SK-N-MC (cell line): ENCODE results near the gene TMEM52.
A peak's percentile ranks its signal among the peaks of the same experiment; 100 is the strongest.

ENCODE experiments used
- DNase-seq: peaks from one replicate; pipeline ENCODE4 v3.0.0-alpha.2; 2011; ENCODE audit warnings: low read depth, low spot score
- H3K27ac ChIP-seq: fragments of 200-600 bp; sonication (generic); 2 replicates; pipeline ENCODE4 v1.5.1; 2016; ENCODE audit warnings: mixed run types
- H3K36me3 ChIP-seq: fragments of 200-600 bp; sonication (generic); 2 replicates; pipeline ENCODE4 v1.6.1; 2017; ENCODE audit warnings: antibody characterized with exemption, low read length, mixed read lengths; ENCODE audit not compliant: insufficient read depth
- H3K4me3 ChIP-seq: fragments of 200-600 bp; sonication (generic); 2 replicates; pipeline ENCODE4 v1.5.1; 2016
- H3K9ac ChIP-seq: fragments of 200-600 bp; sonication (generic); 2 replicates; pipeline ENCODE4 v1.8.0; 2017; ENCODE audit warnings: mixed run types, mixed read lengths; ENCODE audit not compliant: insufficient read length
- H3K9me3 ChIP-seq: fragments of 200-600 bp; sonication (generic); 2 replicates; pipeline ENCODE4 v1.6.1; 2017; ENCODE audit warnings: low read depth, mild to moderate bottlenecking, antibody characterized with exemption, low read length, moderate library complexity, mixed read lengths
- EZH2 ChIP-seq: fragments of 200-600 bp; sonication (generic); IDR thresholded peaks from one replicate; pipeline ENCODE4 v1.6.1; 2017; ENCODE audit warnings: antibody characterized with exemption
- FOXP2 ChIP-seq: optimal IDR thresholded peaks from 2 replicates; pipeline ENCODE3; 2011; ENCODE audit warnings: mild to moderate bottlenecking, moderate library complexity; ENCODE audit not compliant: insufficient read depth; ENCODE audit errors: extremely low read length, control extremely low read depth
- POLR2AphosphoS5 ChIP-seq: IDR thresholded peaks from 2 replicates; pipeline ENCODE4 v1.6.1; 2012; ENCODE audit warnings: mild to moderate bottlenecking, low read depth, low read length, borderline replicate concordance

TMEM52 gene

DNA sequence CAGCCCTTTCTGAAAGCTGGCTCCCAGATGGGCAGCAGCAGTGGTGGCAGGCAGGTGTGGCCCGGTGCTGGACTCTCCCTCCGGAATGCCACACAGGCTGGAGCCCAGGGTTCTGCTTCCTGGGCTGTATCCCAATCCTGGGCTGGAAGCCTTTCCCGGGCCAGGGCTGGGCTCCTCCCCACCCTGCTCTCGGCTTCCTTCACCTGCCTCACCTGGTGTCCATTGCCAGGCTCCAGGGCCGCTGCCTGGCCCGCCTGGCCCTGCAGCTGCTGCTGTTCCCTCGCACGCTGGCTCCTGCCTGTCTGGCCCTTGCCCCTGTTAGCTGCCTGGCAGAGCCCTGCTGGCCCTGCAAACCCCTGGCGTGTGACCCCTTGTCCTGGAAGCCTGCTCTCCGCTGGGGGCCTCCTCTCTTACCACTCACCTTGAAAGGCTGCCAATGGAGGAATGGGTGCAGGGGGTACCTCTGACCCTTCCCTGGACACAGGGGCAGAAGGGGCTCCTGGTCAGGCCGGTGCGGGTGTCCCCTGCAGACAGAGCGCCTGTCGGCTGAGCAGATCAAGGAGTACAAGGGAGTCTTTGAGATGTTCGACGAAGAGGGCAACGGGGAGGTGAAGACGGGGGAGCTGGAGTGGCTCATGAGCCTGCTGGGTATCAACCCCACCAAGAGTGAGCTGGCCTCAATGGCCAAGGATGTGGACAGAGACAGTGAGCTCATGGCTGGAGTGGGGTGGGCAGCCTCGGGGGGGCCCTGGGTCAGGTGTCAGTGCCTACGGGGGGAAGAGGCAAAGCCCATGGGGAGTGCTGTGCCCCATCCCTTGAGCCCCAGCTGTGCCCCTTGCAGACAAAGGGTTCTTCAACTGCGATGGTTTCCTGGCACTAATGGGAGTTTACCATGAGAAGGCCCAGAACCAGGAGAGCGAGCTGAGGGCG lies 2.9 kb downstream of the TMEM52 start:
- H3K9ac ChIP-seq = no peak overlapping the region
- no peaks in the 10 kb centered on the region for H3K36me3 ChIP-seq
- no peaks in the 10 kb centered on the region for H3K9me3 ChIP-seq
- no peak overlapping the region for H3K27ac ChIP-seq
- no peak for TF ChIP-seq FOXP2
- TF ChIP-seq EZH2 = no peak
- TF ChIP-seq POLR2AphosphoS5 = no peak
- no peak for DNase-seq
- H3K4me3 ChIP-seq = no peak overlapping the region

- Histone ChIP-seq H3K4me3 (no peak within 1 kb of the TSS), H3K9me3 (no peaks in the 10 kb centered on the region), H3K9ac (no peak within 1 kb of the TSS), H3K27ac (no peak within 1 kb of the TSS), H3K36me3 (no peaks in the 10 kb centered on the region)
- DNase-seq = no peak
- no peak for TF ChIP-seq EZH2
- no peak for TF ChIP-seq FOXP2
- no peak for TF ChIP-seq POLR2AphosphoS5
Measured at GRCh38 chr1:1914971-1915692, 3.9 kb downstream of the TMEM52 start, which contains the start of gene CALML6. Gene CALML6, plus strand, starts transcription at chr1:1915260. Its CDS starts 21 bp downstream, at chr1:1915281.

DNA sequence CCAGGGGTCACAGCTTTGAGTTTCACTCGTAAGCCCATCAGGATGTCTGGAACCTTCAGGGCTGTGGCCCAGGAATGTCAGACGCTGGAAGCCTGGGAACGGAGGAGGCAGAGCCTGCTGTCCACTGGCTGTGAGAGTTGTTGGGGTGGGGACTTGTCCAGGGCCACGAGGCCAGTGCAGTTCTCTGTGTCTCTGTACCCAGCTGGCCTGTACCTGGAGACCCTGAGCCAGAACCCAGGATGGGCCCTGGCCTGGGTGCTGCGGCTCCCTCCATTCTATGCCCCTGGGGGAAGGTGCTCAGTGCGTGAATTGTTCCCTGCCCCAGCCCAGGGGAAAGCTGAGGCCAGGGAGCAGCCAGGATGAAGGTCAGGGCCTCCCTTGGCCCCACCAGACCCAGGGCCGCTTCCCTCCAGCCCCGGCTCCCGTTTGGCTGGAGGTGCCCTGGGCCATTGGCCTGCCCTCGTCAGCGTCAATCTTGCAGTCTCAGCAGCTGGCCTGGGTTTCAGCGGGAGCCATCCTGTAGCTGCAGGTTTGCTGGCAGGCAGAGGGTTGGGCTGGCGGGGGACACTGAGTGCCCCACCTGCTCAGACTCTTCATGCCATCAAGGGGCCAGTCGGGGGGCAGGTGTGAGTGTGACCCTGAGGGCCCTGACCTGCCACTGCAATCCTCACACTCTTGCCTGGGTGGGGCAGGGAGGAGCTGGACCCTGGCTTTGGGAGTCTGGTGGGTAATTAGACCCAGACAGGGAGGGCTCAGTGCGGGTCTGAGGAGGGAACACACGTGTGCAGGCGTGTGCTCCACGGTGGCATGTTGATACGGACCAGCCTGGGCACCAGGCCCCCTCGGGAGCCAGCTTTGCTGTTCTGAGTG lies 4.7 kb downstream of the TMEM52 start:
- H3K36me3 ChIP-seq = no peaks in the 10 kb centered on the region
- no peak overlapping the region for H3K4me3 ChIP-seq
- TF ChIP-seq EZH2 (no peak), FOXP2 (no peak), POLR2AphosphoS5 (no peak)
- no peak overlapping the region for H3K9ac ChIP-seq
- H3K9me3 ChIP-seq = no peaks in the 10 kb centered on the region
- no peak for DNase-seq
- H3K27ac ChIP-seq = no peak overlapping the region

GRCh38 chr1:1911350-1912041 lies 7.6 kb downstream of the TMEM52 start:
- TF ChIP-seq FOXP2 (no peak), POLR2AphosphoS5 (no peak), EZH2 (no peak)
- no peak overlapping the region for H3K4me3 ChIP-seq
- no peak for DNase-seq
- no peaks in the 10 kb centered on the region for H3K9me3 ChIP-seq
- no peak overlapping the region for H3K9ac ChIP-seq
- H3K36me3 ChIP-seq = no peaks in the 10 kb centered on the region
- no peak overlapping the region for H3K27ac ChIP-seq

DNA sequence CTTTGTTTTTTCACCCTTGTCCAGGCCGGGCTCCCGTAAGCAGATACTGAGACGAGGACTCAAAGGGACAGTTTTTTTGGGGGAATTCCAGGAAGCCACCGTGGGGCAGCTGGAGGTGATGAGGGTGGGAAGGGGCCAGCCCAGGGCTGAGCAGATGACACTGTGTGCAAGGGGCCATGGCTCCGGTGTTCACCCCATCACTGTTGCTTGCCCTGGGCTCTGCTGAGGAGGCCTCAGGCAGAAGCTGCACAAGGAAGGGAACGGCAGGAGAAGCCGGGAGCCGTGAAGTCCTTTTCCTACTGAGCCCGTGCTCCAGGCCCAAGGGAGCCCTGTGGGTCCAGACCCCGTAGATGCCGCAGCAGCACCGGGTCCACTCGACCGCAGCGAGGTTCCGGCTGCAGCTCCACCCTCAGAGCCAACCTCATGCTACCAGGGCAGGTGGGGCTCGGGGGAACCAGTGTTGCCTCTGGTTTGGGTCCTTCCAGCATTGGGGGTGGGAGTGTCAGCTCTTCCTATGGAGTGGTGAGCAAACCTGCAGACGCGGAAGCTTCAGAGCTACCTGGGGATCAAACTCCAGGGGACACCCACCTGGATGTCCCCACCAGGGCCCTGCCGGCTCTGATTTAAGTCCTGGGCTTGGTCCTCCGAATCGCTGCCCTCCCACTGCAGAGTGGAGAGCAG lies 8.3 kb downstream of the TMEM52 start:
- TF ChIP-seq POLR2AphosphoS5 (no peak), FOXP2 (no peak), EZH2 (no peak)
- Histone ChIP-seq H3K9me3 (no peaks in the 10 kb centered on the region), H3K36me3 (no peaks in the 10 kb centered on the region), H3K4me3 (no peak overlapping the region), H3K9ac (no peak overlapping the region), H3K27ac (0 out of 2 replicates have a peak overlapping the region, but pooled peaks have one; percentile 6)
- no peak for DNase-seq

- no peaks in the 10 kb centered on the region for H3K9me3 ChIP-seq
- H3K36me3 ChIP-seq = no peaks in the 10 kb centered on the region
- no peak overlapping the region for H3K4me3 ChIP-seq
- peak overlapping the region; percentile 62; the same call in 1 of the 2 replicates for H3K27ac ChIP-seq
- no peak overlapping the region for H3K9ac ChIP-seq
- no peak for DNase-seq
- no peak for TF ChIP-seq POLR2AphosphoS5
- TF ChIP-seq FOXP2 = no peak
- no peak for TF ChIP-seq EZH2
Measured at GRCh38 chr1:1910033-1910465, 9.0 kb downstream of the TMEM52 start.

GRCh38 chr1:1908506-1908791 lies 10.6 kb downstream of the TMEM52 start:
- H3K36me3 ChIP-seq = no peaks in the 10 kb centered on the region
- DNase-seq = no peak
- H3K27ac ChIP-seq = peak overlapping the region; percentile 52; the same call in 1 of the 2 replicates

More at GRCh38 chr1:1908506-1908791, 10.6 kb downstream of the TMEM52 start:
- H3K9ac ChIP-seq = peak overlapping the region; percentile 81
- H3K4me3 ChIP-seq = peak overlapping the region; percentile 83
- TF ChIP-seq EZH2 (no peak), FOXP2 (no peak), POLR2AphosphoS5 (no peak)
- H3K9me3 ChIP-seq = no peaks in the 10 kb centered on the region
